Endothelial cell of umbilical vein (primary cell): ENCODE measurements around the gene METTL5. TPM values are rescaled to one million over a fixed set of nuclear protein-coding genes. Genes with fewer than 3 reads are reported as not detected.

Experiments
- BruUV-seq: library from RNA; stranded (reverse); fragments of 400-500 nt; replicated peaks from 2 replicates; lab custom pipeline; 2021; lab: Mats Ljungman, UMichigan
- CTCF ChIA-PET: fragments of 300-600, 350-600 bp; sonication (Branson Sonifier 250); formaldehyde crosslinking; loops from one replicate; lab custom pipeline; 2021; ENCODE audit warnings: antibody characterized with exemption, inconsistent platforms; lab: Charles Lee
- POLR2A ChIA-PET: fragments of 300-600, 350-600 bp; sonication (Branson Sonifier 250); formaldehyde crosslinking; loops from one replicate; lab custom pipeline; 2021; ENCODE audit warnings: antibody characterized with exemption, inconsistent platforms; lab: Charles Lee
- DNase-seq: peaks from one replicate; pipeline ENCODE4 v3.0.0-alpha.2; 2011; ENCODE audit warnings: low read depth, low spot score
- FAIRE-seq: peaks from 2 replicates; lab custom pipeline; 2011; peaks lifted over from hg19 to GRCh38; lab: Jason Lieb, UNC
- H2AFZ ChIP-seq: 2 replicates; pipeline ENCODE4 v1.6.0; 2012; ENCODE audit warnings: low read depth, low read length, control low read depth, inconsistent platforms
- H3K27ac ChIP-seq: 2 replicates; pipeline ENCODE4 v1.5.1; 2011; ENCODE audit warnings: low read depth, mild to moderate bottlenecking, control low read depth, low read length, moderate library complexity; ENCODE audit not compliant: insufficient read depth
- H3K27me3 ChIP-seq, 2 experiments: 2 replicates each; pipeline versions ENCODE4 v1.6.0 to v1.6.1; 2011; ENCODE audit warnings: low read length in 2 of 2, mixed read lengths in 1 of 2; ENCODE audit not compliant: control insufficient read depth in 2 of 2, insufficient read depth in 2 of 2
- H3K36me3 ChIP-seq, 2 experiments: 2 replicates in 1 of 2; 3 replicates in 1 of 2; pipeline ENCODE4 v1.5.1; 2011; ENCODE audit warnings: low read length in 2 of 2, mild to moderate bottlenecking in 1 of 2, moderate library complexity in 1 of 2; ENCODE audit not compliant: control insufficient read depth in 2 of 2, insufficient read depth in 2 of 2; ENCODE audit errors: extremely low read depth in 1 of 2
- H3K4me1 ChIP-seq: 3 replicates; pipeline ENCODE4 v1.5.1; 2011; ENCODE audit warnings: mild to moderate bottlenecking, low read length; ENCODE audit not compliant: control insufficient read depth, insufficient read depth; ENCODE audit errors: extremely low read depth
- H3K4me2 ChIP-seq: 2 replicates; pipeline ENCODE4 v1.6.1; 2011; ENCODE audit warnings: low read length, control low read depth, mixed read lengths; ENCODE audit not compliant: insufficient read depth
- H3K4me3 ChIP-seq, 3 experiments: fragments of 200-600 bp in 1 of 3; sonication (generic), shearing (Covaris generic) in 1 of 3; replicated peaks in 1 of 3; 2 replicates each; pipeline ENCODE4 v1.5.1; 2011 to 2016; ENCODE audit warnings: control low read depth in 3 of 3, low read length in 3 of 3, mild to moderate bottlenecking in 2 of 3, inconsistent platforms in 1 of 3, low read depth in 1 of 3, moderate library complexity in 1 of 3; ENCODE audit not compliant: insufficient read depth in 1 of 3
- H3K79me2 ChIP-seq: 2 replicates; pipeline ENCODE4 v1.6.0; 2012; ENCODE audit warnings: low read length, inconsistent platforms; ENCODE audit not compliant: control insufficient read depth, insufficient read depth
- H3K9ac ChIP-seq: replicated peaks from 2 replicates; pipeline ENCODE3; 2011; ENCODE audit warnings: low read length, control low read depth; ENCODE audit not compliant: insufficient read depth; ENCODE audit errors: extremely low read depth
- H3K9me1 ChIP-seq: replicated peaks from 3 replicates; pipeline ENCODE4 v1.6.0; 2011; ENCODE audit warnings: mild to moderate bottlenecking, low read length; ENCODE audit not compliant: control insufficient read depth, insufficient read depth; ENCODE audit errors: extremely low read depth
- H3K9me3 ChIP-seq: replicated peaks from 2 replicates; pipeline ENCODE4 v1.5.1; 2012; ENCODE audit warnings: low read length, inconsistent platforms; ENCODE audit not compliant: control insufficient read depth, insufficient read depth
- H4K20me1 ChIP-seq: replicated peaks from 2 replicates; pipeline ENCODE3; 2011; ENCODE audit warnings: mild to moderate bottlenecking, low read length; ENCODE audit not compliant: control insufficient read depth, insufficient read depth; ENCODE audit errors: extremely low read depth
- CTCF ChIP-seq, 2 donors: IDR thresholded peaks; 1 replicate in 1 of 2; 2 replicates in 1 of 2; pipeline ENCODE4 v1.5.1; 2011; ENCODE audit warnings: low read length in 2 of 2, mild to moderate bottlenecking in 2 of 2, moderate library complexity in 2 of 2, control low read depth in 1 of 2, inconsistent platforms in 1 of 2, low read depth in 1 of 2; ENCODE audit not compliant: insufficient read depth in 1 of 2; ENCODE audit errors: extremely low read depth in 1 of 2
- EZH2 ChIP-seq: IDR thresholded peaks from 2 replicates; pipeline ENCODE4 v1.6.1; 2012; ENCODE audit warnings: borderline replicate concordance, low read depth, mild to moderate bottlenecking, moderate library complexity, low read length, inconsistent platforms; ENCODE audit not compliant: severe bottlenecking
- FOS ChIP-seq: IDR thresholded peaks from 2 replicates; pipeline ENCODE4 v1.6.1; 2011; ENCODE audit warnings: mild to moderate bottlenecking, low read length, moderate library complexity, borderline replicate concordance; ENCODE audit not compliant: insufficient read depth
- GATA2 ChIP-seq: IDR thresholded peaks from 2 replicates; pipeline ENCODE4 v1.7.0; 2011; ENCODE audit warnings: low read depth, mild to moderate bottlenecking, moderate library complexity, mixed read lengths, low read length; ENCODE audit not compliant: insufficient read length, insufficient read depth
- JUN ChIP-seq: IDR thresholded peaks from 2 replicates; pipeline ENCODE4 v1.6.1; 2011; ENCODE audit warnings: borderline replicate concordance, low read depth; ENCODE audit not compliant: insufficient read length, insufficient read depth
- MAX ChIP-seq: IDR thresholded peaks from 2 replicates; pipeline ENCODE4 v1.6.1; 2011; ENCODE audit not compliant: insufficient read depth, insufficient read length
- MYC ChIP-seq: IDR thresholded peaks from one replicate; pipeline ENCODE4 v1.6.1; 2011; ENCODE audit warnings: mild to moderate bottlenecking, low read depth, low read length
- POLR2A ChIP-seq: IDR thresholded peaks from 2 replicates; pipeline ENCODE4 v1.6.1; 2012; ENCODE audit warnings: low read depth, mild to moderate bottlenecking, control low read depth, low read length
- POLR2AphosphoS5 ChIP-seq: IDR thresholded peaks from 2 replicates; pipeline ENCODE4 v1.6.1; 2012; ENCODE audit warnings: low read depth, mild to moderate bottlenecking, control low read depth, low read length, moderate library complexity; ENCODE audit not compliant: insufficient read depth
- dilution Hi-C: fragments of 300-500 bp; cut with MboI; formaldehyde crosslinking; loops from one replicate; pipeline ENCODE4 v1.15.0; 2019; ENCODE audit warnings: low sequenced_read_pairs; ENCODE audit not compliant: extremely low pct_ligation_motif_present
- intact Hi-C: fragments of 100-400 bp; cut with micrococcal nuclease; formaldehyde crosslinking; loops from one replicate; pipeline ENCODE4 v1.10.0; 2022
- polyA plus RNA-seq, 4 experiments: library from polyadenylated mRNA; depleted of rRNA in 3 of 4; stranded (reverse) in 3 of 4; unstranded in 1 of 4; fragments of >200 nt; gene quantifications; 2 replicates each; pipeline versions ENCODE4 v1.2.1 to v1.2.3, GENCODE V29; 2011 to 2012; ENCODE audit warnings: missing spikeins in 1 of 4
- total RNA-seq: library from RNA; stranded (reverse); gene quantifications from 2 replicates; pipeline ENCODE4 v1.2.3, GENCODE V29; 2021

METTL5 gene
- total and polyA plus RNA-seq, 2 donors (not counting 3 experiments of a cell fraction or from before 2014, with no cell fraction given): 27.0 to 52.0 TPM

- DNase-seq: no peak
- no peak overlapping the region for H3K4me3 ChIP-seq
- no TSS peak for BruUV-seq
- H3K36me3 ChIP-seq: peaks cover 10 to 32% of the 10 kb centered on the region in 2 experiments
- POLR2A ChIA-PET: no interaction called here
- no peaks in the 10 kb centered on the region for H3K9me3 ChIP-seq
- no peak overlapping the region for H2AFZ ChIP-seq
- no peaks in the 10 kb centered on the region for H3K9me1 ChIP-seq
- TF ChIP-seq GATA2: no peak
- TF ChIP-seq MAX: no peak
- TF ChIP-seq MYC: no peak
- TF ChIP-seq EZH2: no peak
- no peak for TF ChIP-seq CTCF (IDR thresholded peaks at IDR 0.05; ENCODE audit: extremely low read depth in 1 of 2, insufficient read depth in 1 of 2, low read depth in 1 of 2, low read length in 2 of 2)
- no peak for TF ChIP-seq FOS
- TF ChIP-seq POLR2AphosphoS5: no peak
- no peak for TF ChIP-seq POLR2A
- no peak for TF ChIP-seq JUN
- no peak overlapping the region for H3K4me2 ChIP-seq
- FAIRE-seq: no peak
- dilution Hi-C loops (no loop called here), intact Hi-C loops (no loop called here)
- no peaks in the 10 kb centered on the region for H3K27me3 ChIP-seq
- CTCF ChIA-PET: no interaction called here
- no peaks in the 10 kb centered on the region for H4K20me1 ChIP-seq
- no peak overlapping the region for H3K27ac ChIP-seq
- H3K4me1 ChIP-seq: no peaks in the 10 kb centered on the region
- no peak overlapping the region for H3K9ac ChIP-seq
- peaks cover 27% of the 10 kb centered on the region for H3K79me2 ChIP-seq
Observed at GRCh38 chr2:169806586-169806985, 18.1 kb downstream of the METTL5 start.
